Osteoblast (primary cell): ENCODE results near the gene SUMO3. TPM values are rescaled to one million over a fixed set of nuclear protein-coding genes. Genes with fewer than 3 reads are reported as not detected.

Experiments
- DNase-seq: peaks from one replicate; pipeline ENCODE4 v3.0.0; 2011; ENCODE audit warnings: low spot score, mixed read lengths; ENCODE audit not compliant: insufficient read length; ENCODE audit errors: missing footprints
- H2AFZ ChIP-seq: 2 replicates; pipeline ENCODE4 v1.6.0; 2011; ENCODE audit warnings: mild to moderate bottlenecking, low read length
- H3K27ac ChIP-seq: 2 replicates; pipeline ENCODE4 v1.5.1; 2011; ENCODE audit warnings: mild to moderate bottlenecking, low read depth, low read length, moderate library complexity
- H3K27me3 ChIP-seq: 2 replicates; pipeline ENCODE4 v1.6.0; 2012; ENCODE audit warnings: mild to moderate bottlenecking, control low read depth, inconsistent platforms, low read length, moderate library complexity; ENCODE audit not compliant: insufficient read depth
- H3K36me3 ChIP-seq: 2 replicates; pipeline ENCODE4 v1.5.1; 2011; ENCODE audit warnings: mild to moderate bottlenecking, low read length, control low read depth, moderate library complexity; ENCODE audit not compliant: insufficient read depth
- H3K4me1 ChIP-seq: 2 replicates; pipeline ENCODE4 v1.5.1; 2011; ENCODE audit warnings: mild to moderate bottlenecking, low read length, control low read depth, moderate library complexity; ENCODE audit not compliant: insufficient read depth
- H3K4me2 ChIP-seq: 2 replicates; pipeline ENCODE4 v1.6.0; 2011; ENCODE audit warnings: mild to moderate bottlenecking, low read length; ENCODE audit not compliant: insufficient read depth
- H3K4me3 ChIP-seq: fragments of 200-600 bp; sonication (generic); 3 replicates; pipeline ENCODE4 v1.5.1; 2012; ENCODE audit warnings: mild to moderate bottlenecking, low read length, inconsistent platforms; ENCODE audit not compliant: insufficient read depth
- H3K79me2 ChIP-seq: 2 replicates; pipeline ENCODE4 v1.6.0; 2012; ENCODE audit warnings: mild to moderate bottlenecking, low read length, control low read depth, inconsistent platforms; ENCODE audit not compliant: insufficient read depth
- H3K9me3 ChIP-seq: 2 replicates; pipeline ENCODE4 v1.5.1; 2011; ENCODE audit warnings: low read depth, low read length, control low read depth
- H4K20me1 ChIP-seq: 2 replicates; pipeline ENCODE4 v1.6.0; 2012; ENCODE audit warnings: mild to moderate bottlenecking, low read length, control low read depth; ENCODE audit not compliant: insufficient read depth
- total RNA-seq: library from RNA; depleted of rRNA; stranded (reverse); fragments of >200 nt; gene quantifications from 2 replicates; pipeline ENCODE4 v1.2.3, GENCODE V29; 2012
- TF ChIP-seq, protein P1 (sequence below): IDR thresholded peaks from 2 replicates; pipeline ENCODE4 v1.5.1; 2011; ENCODE audit warnings: mild to moderate bottlenecking, low read depth, low read length, moderate library complexity; ENCODE audit errors: extremely low read depth

Gene SUMO3
- total RNA-seq, 1 donor: 80.7 TPM

DNA sequence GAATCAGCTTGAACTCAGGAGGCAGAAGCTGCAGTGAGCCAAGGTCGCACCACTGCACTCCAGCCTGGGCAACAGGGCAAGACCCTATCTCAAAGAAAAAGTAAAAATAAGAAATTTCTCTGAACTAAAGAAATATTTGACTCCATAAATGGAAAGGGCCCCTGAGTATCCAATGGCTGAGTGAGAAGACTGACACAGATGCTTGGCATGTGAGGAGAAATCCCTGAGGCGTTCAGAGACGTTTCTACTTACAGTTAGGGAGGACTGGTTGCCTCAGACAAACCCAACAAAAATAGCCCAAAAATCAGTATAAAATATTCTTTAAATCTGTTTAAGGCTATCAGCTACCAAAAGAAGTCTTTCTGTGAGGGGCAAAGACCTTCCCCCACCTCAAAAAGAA, 3.0 kb upstream of the SUMO3 start:
- Histone ChIP-seq H4K20me1 (peaks cover 9% of the 10 kb centered on the region), H3K27ac (no peak overlapping the region)

GRCh38 chr21:44819283-44820243, 1.7 kb upstream of the SUMO3 start:
- H3K27me3 ChIP-seq: no peaks in the 10 kb centered on the region
- peaks cover 21% of the 10 kb centered on the region for H4K20me1 ChIP-seq
- H3K4me2 ChIP-seq: no peak overlapping the region
- no peak overlapping the region for H3K4me3 ChIP-seq
- no peak overlapping the region for H3K27ac ChIP-seq
- TF ChIP-seq, protein P1, sequence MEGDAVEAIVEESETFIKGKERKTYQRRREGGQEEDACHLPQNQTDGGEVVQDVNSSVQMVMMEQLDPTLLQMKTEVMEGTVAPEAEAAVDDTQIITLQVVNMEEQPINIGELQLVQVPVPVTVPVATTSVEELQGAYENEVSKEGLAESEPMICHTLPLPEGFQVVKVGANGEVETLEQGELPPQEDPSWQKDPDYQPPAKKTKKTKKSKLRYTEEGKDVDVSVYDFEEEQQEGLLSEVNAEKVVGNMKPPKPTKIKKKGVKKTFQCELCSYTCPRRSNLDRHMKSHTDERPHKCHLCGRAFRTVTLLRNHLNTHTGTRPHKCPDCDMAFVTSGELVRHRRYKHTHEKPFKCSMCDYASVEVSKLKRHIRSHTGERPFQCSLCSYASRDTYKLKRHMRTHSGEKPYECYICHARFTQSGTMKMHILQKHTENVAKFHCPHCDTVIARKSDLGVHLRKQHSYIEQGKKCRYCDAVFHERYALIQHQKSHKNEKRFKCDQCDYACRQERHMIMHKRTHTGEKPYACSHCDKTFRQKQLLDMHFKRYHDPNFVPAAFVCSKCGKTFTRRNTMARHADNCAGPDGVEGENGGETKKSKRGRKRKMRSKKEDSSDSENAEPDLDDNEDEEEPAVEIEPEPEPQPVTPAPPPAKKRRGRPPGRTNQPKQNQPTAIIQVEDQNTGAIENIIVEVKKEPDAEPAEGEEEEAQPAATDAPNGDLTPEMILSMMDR: no peak
- DNase-seq: peak; percentile 66
- H2AFZ ChIP-seq: no peak overlapping the region
- H3K79me2 ChIP-seq: peaks cover 30% of the 10 kb centered on the region
- peaks cover 23% of the 10 kb centered on the region for H3K4me1 ChIP-seq
- H3K9me3 ChIP-seq: peaks cover 11% of the 10 kb centered on the region
- H3K36me3 ChIP-seq: no peaks in the 10 kb centered on the region

More for the DNA sequence above, 3.0 kb upstream of the SUMO3 start:
- Histone ChIP-seq H3K27me3 (peaks cover under 1% of the 10 kb centered on the region), H3K79me2 (peaks cover 17% of the 10 kb centered on the region), H3K4me3 (no peak overlapping the region), H2AFZ (no peak overlapping the region), H3K9me3 (peaks cover 11% of the 10 kb centered on the region), H3K4me1 (peaks cover 10% of the 10 kb centered on the region), H3K36me3 (no peaks in the 10 kb centered on the region), H3K4me2 (no peak overlapping the region)
- TF ChIP-seq, protein P1: no peak
- peak; percentile 98 for DNase-seq

GRCh38 chr21:44818640-44819011, 764 bp upstream of the SUMO3 start:
- Histone ChIP-seq H3K27me3 (no peaks in the 10 kb centered on the region), H2AFZ (no peak overlapping the region), H3K27ac (peak overlapping the region; percentile 28), H3K36me3 (no peaks in the 10 kb centered on the region), H4K20me1 (peaks cover 26% of the 10 kb centered on the region), H3K4me2 (peak overlapping the region; percentile 87), H3K79me2 (peaks cover 39% of the 10 kb centered on the region), H3K9me3 (peaks cover 11% of the 10 kb centered on the region), H3K4me1 (peaks cover 24% of the 10 kb centered on the region), H3K4me3 (peak overlapping the region; percentile 82)
- TF ChIP-seq, protein P1: no peak
- no peak for DNase-seq

DNA sequence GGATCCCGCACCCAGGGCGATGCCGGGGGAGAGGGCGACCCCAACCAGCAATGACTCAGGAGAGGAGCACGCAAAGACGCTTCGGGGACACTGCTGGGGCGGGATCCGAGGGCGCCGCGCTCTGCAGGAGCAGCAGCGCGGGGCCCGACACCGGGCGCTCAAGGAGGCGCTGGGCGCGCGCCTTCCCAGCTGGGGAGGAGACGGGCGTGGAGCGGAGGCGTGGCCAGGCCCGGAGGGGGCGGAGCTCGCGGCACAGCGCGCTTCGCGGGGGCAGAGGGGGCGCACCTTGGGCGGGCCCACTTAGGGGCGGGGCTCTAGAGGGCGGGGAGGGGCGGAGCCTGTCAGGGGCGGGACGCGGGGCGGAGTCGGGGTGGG, 369 bp downstream of the SUMO3 start:
- H2AFZ ChIP-seq: no peak overlapping the region
- H3K4me2 ChIP-seq: peak overlapping the region; percentile 87
- H3K79me2 ChIP-seq: peaks cover 50% of the 10 kb centered on the region
- TF ChIP-seq, protein P1: no peak
- no peaks in the 10 kb centered on the region for H3K27me3 ChIP-seq
- peak; percentile 99 for DNase-seq
- H4K20me1 ChIP-seq: peaks cover 37% of the 10 kb centered on the region
- H3K27ac ChIP-seq: peak overlapping the region; percentile 37
- H3K9me3 ChIP-seq: peaks cover 4% of the 10 kb centered on the region
- peaks cover 10% of the 10 kb centered on the region for H3K36me3 ChIP-seq
- peaks cover 24% of the 10 kb centered on the region for H3K4me1 ChIP-seq
- peak overlapping the region; percentile 82 for H3K4me3 ChIP-seq
